Measurements from ENCODE around the gene PNMA6F.

The PNMA6F gene

GRCh38 chrX:153318811-153319210 lies 2.8 kb downstream of the PNMA6F start:
- TF ChIP-seq, protein P1, sequence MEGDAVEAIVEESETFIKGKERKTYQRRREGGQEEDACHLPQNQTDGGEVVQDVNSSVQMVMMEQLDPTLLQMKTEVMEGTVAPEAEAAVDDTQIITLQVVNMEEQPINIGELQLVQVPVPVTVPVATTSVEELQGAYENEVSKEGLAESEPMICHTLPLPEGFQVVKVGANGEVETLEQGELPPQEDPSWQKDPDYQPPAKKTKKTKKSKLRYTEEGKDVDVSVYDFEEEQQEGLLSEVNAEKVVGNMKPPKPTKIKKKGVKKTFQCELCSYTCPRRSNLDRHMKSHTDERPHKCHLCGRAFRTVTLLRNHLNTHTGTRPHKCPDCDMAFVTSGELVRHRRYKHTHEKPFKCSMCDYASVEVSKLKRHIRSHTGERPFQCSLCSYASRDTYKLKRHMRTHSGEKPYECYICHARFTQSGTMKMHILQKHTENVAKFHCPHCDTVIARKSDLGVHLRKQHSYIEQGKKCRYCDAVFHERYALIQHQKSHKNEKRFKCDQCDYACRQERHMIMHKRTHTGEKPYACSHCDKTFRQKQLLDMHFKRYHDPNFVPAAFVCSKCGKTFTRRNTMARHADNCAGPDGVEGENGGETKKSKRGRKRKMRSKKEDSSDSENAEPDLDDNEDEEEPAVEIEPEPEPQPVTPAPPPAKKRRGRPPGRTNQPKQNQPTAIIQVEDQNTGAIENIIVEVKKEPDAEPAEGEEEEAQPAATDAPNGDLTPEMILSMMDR (IDR thresholded peaks at IDR 0.05; ENCODE audit: low read depth, low read length, poor library complexity, severe bottlenecking), result no peak
- no peak for TF ChIP-seq EZH2phosphoT487 (IDR thresholded peaks at IDR 0.05; ENCODE audit: borderline replicate concordance, low read length)
- Histone ChIP-seq H3K4me3 (ENCODE audit: low read length) (no peak overlapping the region), H4K20me1 (ENCODE audit: control insufficient read depth, insufficient read depth, low read depth, low read length) (no peaks in the 10 kb centered on the region), H3K4me1 (ENCODE audit: control insufficient read depth, low read length) (no peaks in the 10 kb centered on the region), H3K27ac (ENCODE audit: low read depth, low read length) (no peak overlapping the region), H3K36me3 (ENCODE audit: control insufficient read depth, low read length) (no peaks in the 10 kb centered on the region), H3K4me2 (ENCODE audit: low read length) (no peak overlapping the region), H3K9me2 (replicated peaks; ENCODE audit: control insufficient read depth, low read length) (no peaks in the 10 kb centered on the region), H3F3A (ENCODE audit: control insufficient read depth, insufficient read depth) (no peaks in the 10 kb centered on the region), H3K9me3 (ENCODE audit: control insufficient read depth, insufficient read depth, low read length) (no peaks in the 10 kb centered on the region), H3K27me3 (ENCODE audit: control insufficient read depth, low read length) (no peaks in the 10 kb centered on the region), H3K79me2 (ENCODE audit: control insufficient read depth, low read length) (no peaks in the 10 kb centered on the region)

DNA sequence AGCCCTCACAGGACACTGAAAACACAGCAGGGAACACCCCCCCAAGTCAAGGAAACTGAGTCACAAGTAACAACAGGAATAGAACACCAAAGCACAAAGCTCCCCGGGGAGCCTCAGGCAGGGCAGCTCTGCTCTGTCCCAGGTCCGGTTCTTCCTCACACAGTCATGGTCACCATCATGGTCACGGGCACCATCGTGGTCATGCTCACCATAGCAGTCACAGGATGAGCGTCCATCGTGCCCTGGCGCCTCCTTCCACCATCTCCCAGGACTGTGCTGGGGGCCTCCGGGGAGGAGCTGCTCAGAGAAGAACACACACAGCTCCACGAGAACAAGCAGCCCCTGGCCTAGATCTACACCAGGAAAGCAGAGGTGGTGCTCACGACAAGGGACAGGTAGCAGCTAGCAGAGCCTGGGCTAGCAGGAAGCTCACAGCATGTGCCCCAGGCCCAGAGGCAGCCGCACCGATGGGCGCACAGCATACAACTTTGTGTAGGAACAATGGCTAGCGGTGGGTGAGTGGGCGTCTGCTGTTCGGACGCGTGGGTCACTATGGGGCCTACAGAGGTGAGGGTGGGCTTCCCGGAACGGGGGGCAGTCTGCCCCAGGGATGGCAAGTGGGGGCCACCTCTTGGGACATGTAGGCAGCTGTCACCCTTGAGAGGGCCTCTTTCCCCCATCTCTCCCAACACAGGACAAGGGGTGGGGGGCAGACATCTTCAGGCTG lies 3.4 kb downstream of the PNMA6F start:
- Histone ChIP-seq H4K20me1 (ENCODE audit: control insufficient read depth, insufficient read depth, low read depth, low read length) (no peaks in the 10 kb centered on the region), H3K4me2 (ENCODE audit: low read length) (no peak overlapping the region), H3K9me3 (ENCODE audit: control insufficient read depth, insufficient read depth, low read length) (no peaks in the 10 kb centered on the region), H3K79me2 (ENCODE audit: control insufficient read depth, low read length) (no peaks in the 10 kb centered on the region), H3K27ac (ENCODE audit: low read depth, low read length) (no peak overlapping the region), H3K27me3 (ENCODE audit: control insufficient read depth, low read length) (no peaks in the 10 kb centered on the region), H3K36me3 (ENCODE audit: control insufficient read depth, low read length) (no peaks in the 10 kb centered on the region), H3F3A (ENCODE audit: control insufficient read depth, insufficient read depth) (no peaks in the 10 kb centered on the region), H3K4me3 (ENCODE audit: low read length) (no peak overlapping the region), H3K4me1 (ENCODE audit: control insufficient read depth, low read length) (no peaks in the 10 kb centered on the region), H3K9me2 (replicated peaks; ENCODE audit: control insufficient read depth, low read length) (no peaks in the 10 kb centered on the region)
- TF ChIP-seq EZH2phosphoT487 (IDR thresholded peaks at IDR 0.05; ENCODE audit: borderline replicate concordance, low read length), result no peak
- TF ChIP-seq, protein P1 (IDR thresholded peaks at IDR 0.05; ENCODE audit: low read depth, low read length, poor library complexity, severe bottlenecking), result no peak

GRCh38 chrX:153317306-153317705 lies 4.3 kb downstream of the PNMA6F start:
- Histone ChIP-seq H3K4me2 (ENCODE audit: low read length) (no peak overlapping the region), H3K36me3 (ENCODE audit: control insufficient read depth, low read length) (no peaks in the 10 kb centered on the region), H3K27me3 (ENCODE audit: control insufficient read depth, low read length) (no peaks in the 10 kb centered on the region), H3K4me1 (ENCODE audit: control insufficient read depth, low read length) (no peaks in the 10 kb centered on the region), H3F3A (ENCODE audit: control insufficient read depth, insufficient read depth) (no peaks in the 10 kb centered on the region), H3K9me2 (replicated peaks; ENCODE audit: control insufficient read depth, low read length) (no peaks in the 10 kb centered on the region), H3K27ac (ENCODE audit: low read depth, low read length) (no peak overlapping the region), H3K79me2 (ENCODE audit: control insufficient read depth, low read length) (no peaks in the 10 kb centered on the region), H4K20me1 (ENCODE audit: control insufficient read depth, insufficient read depth, low read depth, low read length) (no peaks in the 10 kb centered on the region), H3K4me3 (ENCODE audit: low read length) (no peak overlapping the region), H3K9me3 (ENCODE audit: control insufficient read depth, insufficient read depth, low read length) (no peaks in the 10 kb centered on the region)
- no peak for TF ChIP-seq EZH2phosphoT487 (IDR thresholded peaks at IDR 0.05; ENCODE audit: borderline replicate concordance, low read length)
- TF ChIP-seq, protein P1 (IDR thresholded peaks at IDR 0.05; ENCODE audit: low read depth, low read length, poor library complexity, severe bottlenecking), result no peak
